Liver (tissue), 9 donors: ENCODE measurements around the gene PPP1R16B. TPM values are rescaled to one million over a fixed set of nuclear protein-coding genes. Genes with fewer than 3 reads are reported as not detected.

ENCODE experiments used
- DNase-seq: peaks from one replicate; pipeline ENCODE4 v3.0.0-alpha.2; 2017; ENCODE audit warnings: low spot score
- H3K27ac ChIP-seq, 2 donors: one replicate each; pipeline ENCODE4 v1.7.0; 2013; ENCODE audit warnings: inconsistent platforms in 2 of 2, low read length in 2 of 2, control low read depth in 1 of 2, low read depth in 1 of 2, mild to moderate bottlenecking in 1 of 2
- H3K27me3 ChIP-seq, 4 donors: one replicate each; pipeline versions ENCODE4 v1.6.1 to v1.7.0; 2013; ENCODE audit warnings: low read length in 3 of 4, inconsistent platforms in 1 of 4, mild to moderate bottlenecking in 1 of 4, moderate library complexity in 1 of 4; ENCODE audit not compliant: control insufficient read depth in 4 of 4, insufficient read depth in 4 of 4
- H3K36me3 ChIP-seq, 4 donors: one replicate each; pipeline versions ENCODE4 v1.6.1 to v1.7.0; 2013; ENCODE audit warnings: low read length in 3 of 4, mild to moderate bottlenecking in 3 of 4, low read depth in 1 of 4, moderate library complexity in 1 of 4; ENCODE audit not compliant: control insufficient read depth in 4 of 4, insufficient read depth in 3 of 4
- H3K4me1 ChIP-seq, 4 donors: one replicate each; pipeline versions ENCODE4 v1.6.1 to v1.7.0; 2013; ENCODE audit warnings: low read length in 3 of 4, mild to moderate bottlenecking in 3 of 4, moderate library complexity in 1 of 4; ENCODE audit not compliant: control insufficient read depth in 4 of 4, insufficient read depth in 4 of 4
- H3K4me3 ChIP-seq, 3 donors: one replicate each; pipeline versions ENCODE4 v1.6.1 to v1.7.0; 2013; ENCODE audit warnings: low read length in 3 of 3, control low read depth in 1 of 3, low read depth in 1 of 3, mild to moderate bottlenecking in 1 of 3
- H3K9ac ChIP-seq, 2 donors: one replicate each; pipeline ENCODE4 v1.7.0; 2013; ENCODE audit warnings: low read length in 2 of 2, mild to moderate bottlenecking in 2 of 2, moderate library complexity in 2 of 2, control low read depth in 1 of 2, low read depth in 1 of 2
- H3K9me3 ChIP-seq, 4 donors: one replicate each; pipeline versions ENCODE4 v1.6.1 to v1.7.0; 2013; ENCODE audit warnings: low read length in 3 of 4; ENCODE audit not compliant: control insufficient read depth in 4 of 4
- ATF3 ChIP-seq: IDR thresholded peaks from 2 replicates; pipeline ENCODE4 v1.6.1; 2016; ENCODE audit warnings: antibody characterized with exemption
- CTCF ChIP-seq: fragments of 150-350 bp; IDR thresholded peaks from 2 replicates; pipeline ENCODE4 v1.5.1; 2017; ENCODE audit warnings: improper control_type of control experiment, low read depth, low read length; ENCODE audit not compliant: missing input control
- EGR1 ChIP-seq, 2 donors: IDR thresholded peaks; 2 replicates each; pipeline ENCODE4 v1.6.1; 2016 to 2018; ENCODE audit warnings: antibody characterized with exemption in 2 of 2, low read depth in 2 of 2
- FOXA1 ChIP-seq: IDR thresholded peaks from 2 replicates; pipeline ENCODE4 v1.6.1; 2016; ENCODE audit warnings: antibody characterized with exemption
- FOXA2 ChIP-seq: IDR thresholded peaks from 2 replicates; pipeline ENCODE4 v1.6.1; 2016; ENCODE audit warnings: antibody characterized with exemption
- GABPA ChIP-seq, 2 donors: IDR thresholded peaks in 1 of 2; conservative IDR thresholded peaks in 1 of 2; 2 replicates each; pipeline ENCODE4 v1.6.1; 2016; ENCODE audit warnings: antibody characterized with exemption in 2 of 2, mild to moderate bottlenecking in 1 of 2, moderate library complexity in 1 of 2
- HNF4A ChIP-seq, 2 donors: conservative IDR thresholded peaks; 2 replicates each; pipeline ENCODE4 v1.6.1; 2016; ENCODE audit warnings: antibody characterized with exemption in 2 of 2, mild to moderate bottlenecking in 2 of 2
- NR2F2 ChIP-seq: IDR thresholded peaks from 2 replicates; pipeline ENCODE4 v1.6.1; 2016; ENCODE audit warnings: antibody characterized with exemption
- REST ChIP-seq: IDR thresholded peaks from 2 replicates; pipeline ENCODE4 v1.6.1; 2016; ENCODE audit warnings: antibody characterized with exemption, mild to moderate bottlenecking
- TAF1 ChIP-seq: conservative IDR thresholded peaks from 2 replicates; pipeline ENCODE4 v1.6.1; 2016; ENCODE audit warnings: antibody characterized with exemption, mild to moderate bottlenecking
- ZBTB33 ChIP-seq: IDR thresholded peaks from 2 replicates; pipeline ENCODE4 v1.6.1; 2016; ENCODE audit warnings: antibody characterized with exemption
- WGBS: extraction: QIAGEN DNeasy Blood & Tissue Kit; methylation state at CpG from one replicate; pipeline ENCODE4 v1.1.7; 2013; 5-methylcytosine and 5-hydroxymethylcytosine counted together
- polyA plus RNA-seq, 2 donors: library from polyadenylated mRNA; stranded (reverse) in 1 of 2; unstranded in 1 of 2; fragments of 200-250 nt in 1 of 2; fragments of >200 nt in 1 of 2; fragmentation: Nextera tagmentation in 1 of 2; extraction: Ambion mirVana in 1 of 2; gene quantifications; one replicate each; pipeline versions ENCODE4 v1.2.1 to v1.2.3, GENCODE V29; 2013 to 2015
- total RNA-seq, 2 donors: library from RNA; depleted of rRNA; stranded (reverse); fragments of >200 nt; gene quantifications; one replicate each; pipeline ENCODE4 v1.2.3, GENCODE V29; 2014
- donor health status: healthy.
- donor health status: healthy.
- donor health status: healthy.
- donor health status: healthy.
- donor health status: healthy.

Gene PPP1R16B
- total and polyA plus RNA-seq, 4 donors: 0.84 to 5.7 (median 1.2) TPM

- no peak for DNase-seq
- no peaks in the 10 kb centered on the region for H3K36me3 ChIP-seq
- no peak overlapping the region for H3K4me3 ChIP-seq
- H3K9ac ChIP-seq: no peak overlapping the region
- H3K27me3 ChIP-seq: no peaks in the 10 kb centered on the region
- WGBS: 86% methylated on average over 6 of the region's 6 CpGs
- no peak overlapping the region for H3K27ac ChIP-seq
- peaks cover 2 to 10% (median 6%) of the 10 kb centered on the region in 4 donors for H3K4me1 ChIP-seq
- no peak for TF ChIP-seq CTCF
- TF ChIP-seq HNF4A (conservative IDR thresholded peaks at IDR 0.05): no peak
- no peak for TF ChIP-seq EGR1 (IDR thresholded peaks at IDR 0.05; ENCODE audit: low read depth in 2 of 2)
- TF ChIP-seq ZBTB33: no peak
- no peak for TF ChIP-seq GABPA (IDR thresholded peaks at IDR 0.05 in 1 of 2, conservative IDR thresholded peaks at IDR 0.05 in 1 of 2)
- TF ChIP-seq ATF3: no peak
- TF ChIP-seq FOXA1: no peak
- TF ChIP-seq TAF1: no peak
- no peak for TF ChIP-seq FOXA2
- no peak for TF ChIP-seq NR2F2
- no peaks in the 10 kb centered on the region for H3K9me3 ChIP-seq
Measured at GRCh38 chr20:38877483-38877882, 72.0 kb downstream of the PPP1R16B start.

GRCh38 chr20:38878866-38879265 lies 73.4 kb downstream of the PPP1R16B start:
- H3K4me1 ChIP-seq: peaks cover 2 to 12% (median 7%) of the 10 kb centered on the region in 4 donors
- no peaks in the 10 kb centered on the region for H3K9me3 ChIP-seq
- no peak overlapping the region for H3K27ac ChIP-seq
- WGBS: 21% methylated on average over 9 of the region's 9 CpGs
- TF ChIP-seq ZBTB33: no peak
- peak; percentile 97 for TF ChIP-seq REST
- no peak for TF ChIP-seq GABPA (IDR thresholded peaks at IDR 0.05 in 1 of 2, conservative IDR thresholded peaks at IDR 0.05 in 1 of 2)
- H3K9ac ChIP-seq: no peak overlapping the region
- DNase-seq: no peak
- no peaks in the 10 kb centered on the region for H3K27me3 ChIP-seq
- no peak overlapping the region for H3K4me3 ChIP-seq
- no peaks in the 10 kb centered on the region for H3K36me3 ChIP-seq
